ENCODE data around the gene HAVCR1. TPM values are rescaled to one million over a fixed set of nuclear protein-coding genes. Genes with fewer than 3 reads are reported as not detected.

HAVCR1 gene
- total RNA-seq, 1 donor from 2014 or later: 0.92 TPM

GRCh38 chr5:156984064-156984463, 74.9 kb downstream of the HAVCR1 start:
- no peak overlapping the region for H3K4me3 Mint-ChIP-seq
- H3K27me3 Mint-ChIP-seq: peaks cover 3% of the 10 kb centered on the region
- no peak overlapping the region for H3K27ac Mint-ChIP-seq
- H3K36me3 Mint-ChIP-seq: no peaks in the 10 kb centered on the region
- peaks cover 6% of the 10 kb centered on the region for H3K9me3 Mint-ChIP-seq
- DNase-seq (ENCODE audit: extremely low spot score, unreplicated experiment): no peak
- TF ChIP-seq CTCF (conservative IDR thresholded peaks at IDR 0.05): no peak
- no peaks in the 10 kb centered on the region for H3K4me1 Mint-ChIP-seq (ENCODE audit: unreplicated experiment)

GRCh38 chr5:156981481-156981880, 77.4 kb downstream of the HAVCR1 start:
- no peaks in the 10 kb centered on the region for H3K9me3 Mint-ChIP-seq
- TF ChIP-seq CTCF (conservative IDR thresholded peaks at IDR 0.05): no peak
- H3K27me3 Mint-ChIP-seq: peaks cover 2% of the 10 kb centered on the region
- no peak for DNase-seq (ENCODE audit: extremely low spot score, unreplicated experiment)
- H3K36me3 Mint-ChIP-seq: no peaks in the 10 kb centered on the region
- no peaks in the 10 kb centered on the region for H3K4me1 Mint-ChIP-seq (ENCODE audit: unreplicated experiment)
- no peak overlapping the region for H3K4me3 Mint-ChIP-seq
- H3K27ac Mint-ChIP-seq: no peak overlapping the region

Other genes starting within 250 kb of the HAVCR1 start
- gene PPP1R2B, start 208.8 kb downstream of the HAVCR1 start, total RNA-seq (ENCODE audit: low replicate concordance): not detected in 2 replicates
- not detected in 2 replicates for gene TIMD4, start 95.9 kb downstream of the HAVCR1 start, total RNA-seq (ENCODE audit: low replicate concordance)
- gene HAVCR2, start 49.9 kb upstream of the HAVCR1 start, total RNA-seq (ENCODE audit: low replicate concordance): 0.10 and 0.29 TPM in 2 replicates
- gene MED7, start 83.7 kb upstream of the HAVCR1 start, total RNA-seq (ENCODE audit: low replicate concordance): 11.4 and 11.9 TPM in 2 replicates
- not detected in 2 replicates for gene GARIN3, start 107.1 kb upstream of the HAVCR1 start, total RNA-seq (ENCODE audit: low replicate concordance)
- gene ITK, start 121.7 kb upstream of the HAVCR1 start, total RNA-seq (ENCODE audit: low replicate concordance): not detected in 2 replicates
- 59.4 and 61.4 TPM in 2 replicates for gene CYFIP2, start 207.0 kb upstream of the HAVCR1 start, total RNA-seq (ENCODE audit: low replicate concordance)